GM23338 (cell line): ENCODE measurements around the gene UQCC2. TPM values are rescaled to one million over a fixed set of nuclear protein-coding genes. Genes with fewer than 3 reads are reported as not detected.

Source experiments
- ETS1 ChIP-seq: IDR thresholded peaks from 2 replicates; pipeline ENCODE4 v1.6.1; 2016; ENCODE audit warnings: antibody characterized with exemption
- EZH2 ChIP-seq: fragments of 200-600 bp; sonication (generic); IDR thresholded peaks from one replicate; pipeline ENCODE4 v1.8.0; 2017; ENCODE audit warnings: antibody characterized with exemption, mild to moderate bottlenecking, low read depth; ENCODE audit not compliant: unreplicated experiment
- REST ChIP-seq: IDR thresholded peaks from one replicate; pipeline ENCODE4 v1.6.1; 2018; ENCODE audit warnings: antibody characterized with exemption; ENCODE audit not compliant: unreplicated experiment
- STAT1 ChIP-seq: IDR thresholded peaks from one replicate; pipeline ENCODE4 v1.6.1; 2016; ENCODE audit warnings: antibody characterized with exemption; ENCODE audit not compliant: unreplicated experiment
- ZNF462 ChIP-seq: fragments of 250-450 bp; sonication (Bioruptor Pico); IDR thresholded peaks from 2 replicates; pipeline ENCODE4 v1.5.0; 2020; ENCODE audit warnings: mild to moderate bottlenecking, moderate library complexity
- polyA plus RNA-seq: library from polyadenylated mRNA; unstranded; fragments of >200 nt; fragmentation: Nextera tagmentation; extraction: Ambion mirVana; gene quantifications from 2 replicates; pipeline ENCODE4 v1.2.1, GENCODE V29; 2016
- total RNA-seq: library from RNA; depleted of rRNA; stranded (reverse); fragments of >200 nt; shearing (Covaris generic); gene quantifications from 2 replicates; pipeline ENCODE4 v1.2.3, GENCODE V29; 2014

Gene UQCC2
- total and polyA plus RNA-seq, 2 experiments from 2014 or later, result 48.9 to 379 TPM

- TF ChIP-seq ZNF462 (no peak), REST (no peak), STAT1 (no peak), EZH2 (no peak), ETS1 (no peak)
Observed at GRCh38 chr6:33728438-33728837, 16.9 kb upstream of the UQCC2 start (continued).
